PC-3 (cell line): ENCODE measurements around the gene NUDT22. TPM values are rescaled to one million over a fixed set of nuclear protein-coding genes. Genes with fewer than 3 reads are reported as not detected.

Experiments
- ATAC-seq: fragments of 200-7000 bp; cut with Tn5 transposase; 2 replicates; pipeline ENCODE4 v1.9.1; 2020; ENCODE audit warnings: mild to moderate bottlenecking, moderate library complexity
- BruUV-seq: library from RNA; stranded (reverse); fragments of 400-500 nt; replicated peaks from 2 replicates; lab custom pipeline; 2021; lab: Mats Ljungman, UMichigan
- CTCF ChIA-PET: fragments of 300-600 bp; sonication (Branson Sonifier 250); formaldehyde crosslinking; loops from one replicate; lab custom pipeline; 2022; ENCODE audit warnings: antibody characterized with exemption; lab: Charles Lee
- POLR2A ChIA-PET: fragments of 300-600 bp; sonication (Branson Sonifier 250); formaldehyde crosslinking; loops from one replicate; lab custom pipeline; 2022; ENCODE audit warnings: antibody characterized with exemption; ENCODE audit not compliant: unreplicated experiment; lab: Charles Lee
- DNase-seq: peaks from one replicate; pipeline ENCODE4 v3.0.0-alpha.2; 2015
- H2AFZ ChIP-seq: fragments of 300-600 bp; sonication (generic); 2 replicates; pipeline ENCODE4 v1.6.0; 2016; ENCODE audit warnings: antibody characterized with exemption, low read length
- H3F3A ChIP-seq: fragments of 300-600 bp; sonication (generic); one replicate; pipeline ENCODE4 v1.6.0; 2017; ENCODE audit warnings: antibody characterized with exemption, low read length, control low read depth, mild to moderate bottlenecking; ENCODE audit not compliant: unreplicated experiment
- H3K27ac ChIP-seq: fragments of 300-600 bp; sonication (generic); 2 replicates; pipeline ENCODE4 v1.5.1; 2016; ENCODE audit warnings: mild to moderate bottlenecking, low read length
- H3K27me3 ChIP-seq: fragments of 300-600 bp; sonication (generic); 2 replicates; pipeline ENCODE4 v1.6.1; 2016; ENCODE audit warnings: low read length, mixed read lengths
- H3K36me3 ChIP-seq: fragments of 300-600 bp; sonication (generic); 2 replicates; pipeline ENCODE4 v1.6.1; 2016; ENCODE audit warnings: low read depth, mixed run types, low read length, mixed read lengths
- H3K4me1 ChIP-seq: fragments of 300-600 bp; sonication (generic); 2 replicates; pipeline ENCODE4 v1.5.1; 2016; ENCODE audit warnings: low read length; ENCODE audit not compliant: insufficient read depth
- H3K4me2 ChIP-seq: fragments of 300-600 bp; sonication (generic); 2 replicates; pipeline ENCODE4 v1.6.0; 2016; ENCODE audit warnings: low read length
- H3K4me3 ChIP-seq: fragments of 300-600 bp; sonication (generic); 2 replicates; pipeline ENCODE4 v1.5.1; 2016; ENCODE audit warnings: mild to moderate bottlenecking, low read length, mixed read lengths
- H3K79me2 ChIP-seq: fragments of 300-600 bp; sonication (generic); 2 replicates; pipeline ENCODE4 v1.6.1; 2017; ENCODE audit warnings: low read length, mixed read lengths
- H3K9ac ChIP-seq: fragments of 300-600 bp; sonication (generic); 2 replicates; pipeline ENCODE4 v1.6.0; 2016; ENCODE audit warnings: mild to moderate bottlenecking, low read length
- H3K9me2 ChIP-seq: fragments of 300-600 bp; sonication (generic); replicated peaks from 2 replicates; pipeline ENCODE4 v1.6.1; 2016; ENCODE audit warnings: mixed run types, low read length, mixed read lengths
- H3K9me3 ChIP-seq: fragments of 300-600 bp; sonication (generic); 2 replicates; pipeline ENCODE4 v1.6.1; 2016; ENCODE audit warnings: low read length, mixed read lengths
- H4K20me1 ChIP-seq: fragments of 300-600 bp; sonication (generic); 2 replicates; pipeline ENCODE4 v1.6.1; 2016; ENCODE audit warnings: low read length, mixed read lengths
- CTCF ChIP-seq: fragments of 300-600 bp; sonication (generic); conservative IDR thresholded peaks from 2 replicates; pipeline ENCODE4 v1.5.1; 2017; ENCODE audit warnings: antibody characterized with exemption, low read depth, mild to moderate bottlenecking, low read length
- EZH2 ChIP-seq: fragments of 300-600 bp; sonication (generic); IDR thresholded peaks from one replicate; pipeline ENCODE4 v1.6.1; 2017; ENCODE audit warnings: antibody characterized with exemption, mild to moderate bottlenecking, low read length; ENCODE audit not compliant: unreplicated experiment
- EZH2phosphoT487 ChIP-seq: fragments of 300-600 bp; sonication (generic); IDR thresholded peaks from 2 replicates; pipeline ENCODE4 v1.6.1; 2018; ENCODE audit warnings: mild to moderate bottlenecking, antibody characterized with exemption, low read length, borderline replicate concordance
- intact Hi-C: fragments of 100-400 bp; cut with micrococcal nuclease; formaldehyde crosslinking; loops from 2 replicates; pipeline ENCODE4 v1.9.0; 2023
- total RNA-seq: library from RNA; depleted of rRNA; stranded (reverse); fragments of >200 nt; gene quantifications from 2 replicates; pipeline ENCODE4 v1.2.3, GENCODE V29; 2014

The NUDT22 gene
- total RNA-seq, 1 experiment from 2014 or later = 98.3 TPM

- CTCF ChIA-PET = no interaction called here
- H3K4me3 ChIP-seq = no peak overlapping the region
- intact Hi-C loops = no loop called here
- no peak overlapping the region for H2AFZ ChIP-seq
- ATAC-seq = no peak
- BruUV-seq = no TSS peak
- no peaks in the 10 kb centered on the region for H3K9me3 ChIP-seq
- peaks cover 31% of the 10 kb centered on the region; the same call in 1 of the 2 replicates for H3K36me3 ChIP-seq
- H3F3A ChIP-seq = no peaks in the 10 kb centered on the region
- POLR2A ChIA-PET = interaction anchor here (0.6 kb wide), 1 partner anchor 17 kb away, joined by 3 read pairs; no protein-coding TSS in a partner anchor
- H3K27me3 ChIP-seq = no peaks in the 10 kb centered on the region
- H3K27ac ChIP-seq = no peak overlapping the region
- no peaks in the 10 kb centered on the region for H4K20me1 ChIP-seq
- H3K4me1 ChIP-seq = peaks cover 26% of the 10 kb centered on the region
- no peaks in the 10 kb centered on the region for H3K79me2 ChIP-seq
- no peaks in the 10 kb centered on the region for H3K9me2 ChIP-seq
- no peak overlapping the region for H3K4me2 ChIP-seq
- DNase-seq = no peak
- H3K9ac ChIP-seq = no peak overlapping the region
- TF ChIP-seq EZH2 = no peak
- no peak for TF ChIP-seq EZH2phosphoT487
- TF ChIP-seq CTCF = no peak
Observed at GRCh38 chr11:64265176-64266160, 39.4 kb downstream of the NUDT22 start.

GRCh38 chr11:64266339-64266738, 40.3 kb downstream of the NUDT22 start:
- Histone ChIP-seq H4K20me1 (no peaks in the 10 kb centered on the region), H3K9ac (no peak overlapping the region), H3K4me1 (peaks cover 31% of the 10 kb centered on the region), H3K79me2 (peaks cover under 1% of the 10 kb centered on the region; the same call in 1 of the 2 replicates), H3K4me2 (no peak overlapping the region), H3K4me3 (no peak overlapping the region), H3K27ac (no peak overlapping the region), H3K9me3 (no peaks in the 10 kb centered on the region), H2AFZ (no peak overlapping the region), H3F3A (no peaks in the 10 kb centered on the region), H3K27me3 (no peaks in the 10 kb centered on the region), H3K36me3 (peaks cover 25% of the 10 kb centered on the region; the same call in 1 of the 2 replicates), H3K9me2 (no peaks in the 10 kb centered on the region)
- intact Hi-C loops = no loop called here
- no TSS peak for BruUV-seq
- POLR2A ChIA-PET = interaction anchor here (0.6 kb wide), 1 partner anchor 20 kb away, joined by 3 read pairs; no protein-coding TSS in a partner anchor
- no peak for TF ChIP-seq EZH2
- no peak for TF ChIP-seq CTCF
- TF ChIP-seq EZH2phosphoT487 = no peak
- CTCF ChIA-PET = no interaction called here
- DNase-seq = peak; percentile 60
- ATAC-seq = no peak
